HUES64 (cell line): ENCODE results near the gene ATP1A2.
A peak's percentile ranks its signal among the peaks of the same experiment; 100 is the strongest.

Experiments used
- H3K27ac ChIP-seq: 2 replicates; pipeline ENCODE4 v1.7.0; 2013; ENCODE audit warnings: low read depth, low read length, inconsistent platforms
- H3K27me3 ChIP-seq: 2 replicates; pipeline ENCODE4 v1.6.1; 2013; ENCODE audit warnings: mild to moderate bottlenecking, low read length; ENCODE audit not compliant: insufficient read depth
- H3K36me3 ChIP-seq: 2 replicates; pipeline ENCODE4 v1.6.1; 2013; ENCODE audit warnings: mild to moderate bottlenecking, low read length; ENCODE audit not compliant: insufficient read depth
- H3K4me1 ChIP-seq: 2 replicates; pipeline ENCODE4 v1.6.1; 2013; ENCODE audit warnings: mild to moderate bottlenecking, low read length, moderate library complexity; ENCODE audit not compliant: insufficient read depth
- H3K4me3 ChIP-seq: 2 replicates; pipeline ENCODE4 v1.5.1; 2013; ENCODE audit warnings: mild to moderate bottlenecking, low read length, moderate library complexity
- H3K9ac ChIP-seq: 2 replicates; pipeline ENCODE4 v1.6.1; 2013; ENCODE audit warnings: mild to moderate bottlenecking, low read depth, low read length
- H3K9me3 ChIP-seq: 2 replicates; pipeline ENCODE4 v1.6.1; 2013; ENCODE audit warnings: low read depth, low read length; ENCODE audit not compliant: insufficient read depth
- WGBS: fragments of 150-250, 120-280 bp; methylation state at CpG from one replicate; pipeline ENCODE4 v1.1.7; 2013; ENCODE audit warnings: missing lambda C conversion rate; 5-methylcytosine and 5-hydroxymethylcytosine counted together

Gene ATP1A2

DNA sequence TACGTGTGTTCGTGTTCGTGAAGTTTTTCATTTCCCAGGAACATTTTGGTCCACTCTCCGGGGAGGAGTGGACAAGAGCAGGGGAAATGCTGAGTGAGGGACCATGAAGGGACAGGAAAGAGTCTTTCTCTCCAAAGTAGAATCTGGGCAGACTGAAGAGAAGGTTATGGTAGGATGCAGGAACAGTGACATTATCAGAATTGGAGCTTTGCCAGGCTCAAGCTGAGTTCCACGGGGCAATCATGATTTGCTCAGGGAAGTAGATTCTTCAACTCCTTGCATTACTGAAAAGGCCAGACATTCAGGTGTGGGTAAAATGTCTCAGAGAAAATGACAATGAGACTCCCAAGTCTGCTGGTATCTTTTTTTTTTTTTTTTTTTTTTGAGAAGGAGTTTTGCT is 52.5 kb downstream of the ATP1A2 start:
- peaks cover 55% of the 10 kb centered on the region for H3K4me1 ChIP-seq
- H3K9ac ChIP-seq: no peak overlapping the region
- H3K36me3 ChIP-seq: no peaks in the 10 kb centered on the region
- no peaks in the 10 kb centered on the region for H3K9me3 ChIP-seq
- H3K4me3 ChIP-seq: no peak overlapping the region
- H3K27me3 ChIP-seq: no peaks in the 10 kb centered on the region; the same call in 1 of the 2 replicates
- 92% methylated on average over 5 of the region's 5 CpGs for WGBS
- no peak overlapping the region for H3K27ac ChIP-seq

- no peaks in the 10 kb centered on the region for H3K36me3 ChIP-seq
- no peaks in the 10 kb centered on the region for H3K9me3 ChIP-seq
- peaks cover 55% of the 10 kb centered on the region for H3K4me1 ChIP-seq
- WGBS: 35% methylated on average over 13 of the region's 13 CpGs
- no peaks in the 10 kb centered on the region; the same call in 1 of the 2 replicates for H3K27me3 ChIP-seq
- H3K27ac ChIP-seq: peak overlapping the region; percentile 81
- peak overlapping the region; percentile 33 for H3K4me3 ChIP-seq
- H3K9ac ChIP-seq: peak overlapping the region; percentile 54
Observed at GRCh38 chr1:160168609-160169369, 53.2 kb downstream of the ATP1A2 start.

- Histone ChIP-seq H3K27me3 (no peaks in the 10 kb centered on the region; the same call in 1 of the 2 replicates), H3K9ac (peak overlapping the region; percentile 60), H3K4me1 (peaks cover 55% of the 10 kb centered on the region), H3K36me3 (no peaks in the 10 kb centered on the region), H3K9me3 (no peaks in the 10 kb centered on the region), H3K27ac (peak overlapping the region; percentile 94), H3K4me3 (peak overlapping the region; percentile 33)
- 11% methylated on average over 15 of the region's 15 CpGs for WGBS
Observed at GRCh38 chr1:160169553-160170399, 54.2 kb downstream of the ATP1A2 start.

- Histone ChIP-seq H3K27ac (peak overlapping the region; percentile 94), H3K4me1 (peaks cover 55% of the 10 kb centered on the region), H3K4me3 (no peak overlapping the region), H3K9me3 (no peaks in the 10 kb centered on the region), H3K36me3 (no peaks in the 10 kb centered on the region), H3K27me3 (no peaks in the 10 kb centered on the region; the same call in 1 of the 2 replicates), H3K9ac (0 out of 2 replicates have a peak overlapping the region, but pooled peaks have one; percentile 8)
- 53% methylated on average over 4 of the region's 4 CpGs for WGBS
Observed at GRCh38 chr1:160171354-160171753, 55.8 kb downstream of the ATP1A2 start.

DNA sequence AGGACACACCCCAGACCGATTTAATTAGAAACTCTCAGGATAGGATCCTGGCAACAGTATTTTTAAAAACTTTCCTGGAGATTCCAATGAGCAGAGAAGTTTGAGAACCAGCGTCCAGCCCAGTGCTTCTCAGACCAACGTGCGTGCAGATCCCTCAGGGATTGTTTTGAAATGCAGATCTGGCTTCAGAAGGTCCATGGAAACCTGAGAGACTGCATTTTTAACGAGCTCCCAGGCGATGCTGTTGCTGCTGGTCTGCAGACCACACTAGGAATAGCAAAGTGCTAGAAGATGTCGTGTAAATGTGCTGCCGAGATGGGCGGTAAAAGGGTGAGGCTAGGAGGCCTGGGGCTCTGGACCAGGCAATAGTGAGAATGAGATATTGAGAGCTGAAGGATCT is 56.4 kb downstream of the ATP1A2 start:
- H3K27me3 ChIP-seq: no peaks in the 10 kb centered on the region; the same call in 1 of the 2 replicates
- H3K9me3 ChIP-seq: no peaks in the 10 kb centered on the region
- H3K27ac ChIP-seq: peak overlapping the region; percentile 58; the same call in 1 of the 2 replicates
- no peak overlapping the region for H3K4me3 ChIP-seq
- no peaks in the 10 kb centered on the region for H3K36me3 ChIP-seq
- no peak overlapping the region for H3K9ac ChIP-seq
- H3K4me1 ChIP-seq: peaks cover 55% of the 10 kb centered on the region
- 14% methylated on average over 9 of the region's 9 CpGs for WGBS

GRCh38 chr1:160177231-160177630 is 61.7 kb downstream of the ATP1A2 start:
- Histone ChIP-seq H3K27ac (no peak overlapping the region), H3K4me3 (no peak overlapping the region)
- 81% methylated on average over 2 of the region's 2 CpGs for WGBS

GRCh38 chr1:160177667-160178066 is 62.1 kb downstream of the ATP1A2 start:
- WGBS: 88% methylated on average over 1 of the region's 1 CpG
- no peak overlapping the region for H3K9ac ChIP-seq
- H3K36me3 ChIP-seq: no peaks in the 10 kb centered on the region
- no peak overlapping the region; the same call in 1 of the 2 replicates for H3K27ac ChIP-seq
- H3K4me3 ChIP-seq: no peak overlapping the region
- peaks cover 13% of the 10 kb centered on the region for H3K4me1 ChIP-seq
- H3K9me3 ChIP-seq: no peaks in the 10 kb centered on the region
- H3K27me3 ChIP-seq: no peaks in the 10 kb centered on the region; the same call in 1 of the 2 replicates

More at GRCh38 chr1:160177231-160177630, 61.7 kb downstream of the ATP1A2 start:
- no peak overlapping the region for H3K9ac ChIP-seq
- H3K27me3 ChIP-seq: no peaks in the 10 kb centered on the region; the same call in 1 of the 2 replicates
- no peaks in the 10 kb centered on the region for H3K36me3 ChIP-seq
- no peaks in the 10 kb centered on the region for H3K9me3 ChIP-seq
- H3K4me1 ChIP-seq: peaks cover 18% of the 10 kb centered on the region

- Histone ChIP-seq H3K9me3 (no peaks in the 10 kb centered on the region), H3K9ac (no peak overlapping the region), H3K4me1 (peaks cover 12% of the 10 kb centered on the region), H3K27ac (no peak overlapping the region), H3K27me3 (no peaks in the 10 kb centered on the region; the same call in 1 of the 2 replicates), H3K4me3 (no peak overlapping the region), H3K36me3 (no peaks in the 10 kb centered on the region)
- 92% methylated on average over 2 of the region's 2 CpGs for WGBS
Observed at GRCh38 chr1:160178731-160179130, 63.2 kb downstream of the ATP1A2 start.

DNA sequence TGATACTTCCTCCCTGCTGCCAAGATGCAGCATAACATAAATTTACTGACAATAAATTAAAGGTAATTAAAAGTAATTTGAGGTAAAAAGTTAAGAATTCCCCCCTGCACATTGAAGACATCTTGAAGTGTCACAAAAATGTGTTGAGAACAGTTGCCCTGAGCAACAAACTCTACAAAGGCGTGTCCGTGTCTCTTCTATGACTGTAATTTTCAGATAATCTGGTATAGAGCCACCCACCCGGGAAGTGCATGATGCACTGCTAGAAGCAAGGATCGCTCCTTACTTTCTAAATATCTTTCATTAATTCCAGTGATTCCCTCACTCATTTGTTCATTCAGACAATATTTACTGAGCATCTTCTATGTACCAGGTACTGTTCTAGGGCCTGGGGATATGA is 63.8 kb downstream of the ATP1A2 start:
- Histone ChIP-seq H3K9me3 (no peaks in the 10 kb centered on the region), H3K27me3 (no peaks in the 10 kb centered on the region), H3K27ac (no peak overlapping the region), H3K4me3 (no peak overlapping the region), H3K36me3 (no peaks in the 10 kb centered on the region), H3K9ac (no peak overlapping the region), H3K4me1 (peaks cover 12% of the 10 kb centered on the region)
- WGBS: 95% methylated on average over 4 of the region's 4 CpGs

DNA sequence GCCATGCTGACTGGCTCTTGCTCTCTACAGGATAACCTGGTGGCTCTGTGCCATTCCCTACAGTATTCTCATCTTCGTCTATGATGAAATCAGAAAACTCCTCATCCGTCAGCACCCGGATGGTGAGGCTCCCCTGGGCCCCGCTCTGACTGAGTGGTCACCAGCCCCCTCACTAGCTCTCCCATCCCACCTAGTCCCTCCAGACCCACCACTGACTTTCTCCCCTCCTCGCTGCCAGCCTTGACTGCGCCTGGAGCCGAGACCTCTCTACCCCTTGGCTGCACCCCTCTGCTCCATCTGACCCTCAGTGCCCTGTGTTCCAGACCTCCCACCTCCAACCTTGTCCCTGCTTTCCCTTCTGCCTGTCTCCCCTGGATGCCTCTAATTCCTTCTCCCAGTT is 70.7 kb downstream of the ATP1A2 start:
- 96% methylated on average over 7 of the region's 7 CpGs for WGBS
- Histone ChIP-seq H3K36me3 (no peaks in the 10 kb centered on the region), H3K4me3 (no peak overlapping the region), H3K9me3 (no peaks in the 10 kb centered on the region), H3K9ac (no peak overlapping the region), H3K27ac (no peak overlapping the region), H3K27me3 (no peaks in the 10 kb centered on the region), H3K4me1 (peaks cover 5% of the 10 kb centered on the region)

- no peaks in the 10 kb centered on the region for H3K36me3 ChIP-seq
- no peak overlapping the region for H3K27ac ChIP-seq
- H3K27me3 ChIP-seq: no peaks in the 10 kb centered on the region
- H3K9me3 ChIP-seq: no peaks in the 10 kb centered on the region
- peaks cover 5% of the 10 kb centered on the region for H3K4me1 ChIP-seq
- H3K4me3 ChIP-seq: no peak overlapping the region
- H3K9ac ChIP-seq: no peak overlapping the region
- WGBS: 84% methylated on average over 2 of the region's 2 CpGs
Observed at GRCh38 chr1:160186729-160187128, 71.2 kb downstream of the ATP1A2 start.
